Measurements from ENCODE around the gene GALNT10.

The GALNT10 gene

DNA sequence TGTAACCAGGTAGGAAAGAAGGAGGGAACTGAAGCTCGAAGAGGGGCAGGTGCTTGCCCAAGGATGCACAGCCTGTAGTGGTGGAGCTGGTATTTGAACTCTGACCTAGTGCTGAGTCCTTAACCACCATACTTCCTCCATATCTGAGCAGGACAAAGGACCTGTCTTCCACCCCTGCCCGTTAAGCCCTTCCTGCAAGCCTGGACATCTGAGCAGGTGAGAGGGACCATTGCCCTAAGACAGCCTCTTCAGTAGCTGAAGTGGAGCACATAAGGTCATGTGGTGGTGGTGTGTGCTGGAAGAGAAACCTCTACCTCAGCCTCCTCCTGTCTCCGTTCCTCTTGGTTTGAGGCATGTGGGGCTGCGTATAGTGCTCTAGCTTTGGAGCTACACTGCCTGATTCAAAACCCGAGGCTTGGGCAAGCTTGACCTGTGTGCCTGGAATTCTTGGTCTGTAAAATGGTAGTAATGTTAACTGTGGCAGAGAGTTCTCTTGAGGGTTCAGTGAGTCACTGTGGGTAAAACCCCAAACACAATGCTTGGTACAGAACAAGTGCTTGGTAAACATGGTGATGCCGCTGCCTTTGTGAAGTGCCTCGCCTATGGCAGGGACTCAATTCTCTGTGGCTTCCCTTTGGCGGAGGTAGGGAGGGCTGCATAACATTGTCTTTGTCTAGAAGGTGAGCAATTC lies 7.4 kb downstream of the GALNT10 start:
- H3K4me3 ChIP-seq (ENCODE audit: low read length) = peak overlapping the region; percentile 54
- no peak overlapping the region for H3K9ac ChIP-seq (ENCODE audit: low read depth, low read length)
- H3K9me3 ChIP-seq (replicated peaks; ENCODE audit: low read length) = no peaks in the 10 kb centered on the region
- peak overlapping the region; percentile 62 for H3K4me2 ChIP-seq (ENCODE audit: low read length)
- H3K4me1 ChIP-seq (ENCODE audit: control insufficient read depth, insufficient read depth, low read length) = peaks cover 52% of the 10 kb centered on the region
- H3K27me3 ChIP-seq (ENCODE audit: control insufficient read depth, insufficient read depth, low read length) = no peaks in the 10 kb centered on the region
- H3K36me3 ChIP-seq (ENCODE audit: insufficient read depth, low read length) = peaks cover 26% of the 10 kb centered on the region

DNA sequence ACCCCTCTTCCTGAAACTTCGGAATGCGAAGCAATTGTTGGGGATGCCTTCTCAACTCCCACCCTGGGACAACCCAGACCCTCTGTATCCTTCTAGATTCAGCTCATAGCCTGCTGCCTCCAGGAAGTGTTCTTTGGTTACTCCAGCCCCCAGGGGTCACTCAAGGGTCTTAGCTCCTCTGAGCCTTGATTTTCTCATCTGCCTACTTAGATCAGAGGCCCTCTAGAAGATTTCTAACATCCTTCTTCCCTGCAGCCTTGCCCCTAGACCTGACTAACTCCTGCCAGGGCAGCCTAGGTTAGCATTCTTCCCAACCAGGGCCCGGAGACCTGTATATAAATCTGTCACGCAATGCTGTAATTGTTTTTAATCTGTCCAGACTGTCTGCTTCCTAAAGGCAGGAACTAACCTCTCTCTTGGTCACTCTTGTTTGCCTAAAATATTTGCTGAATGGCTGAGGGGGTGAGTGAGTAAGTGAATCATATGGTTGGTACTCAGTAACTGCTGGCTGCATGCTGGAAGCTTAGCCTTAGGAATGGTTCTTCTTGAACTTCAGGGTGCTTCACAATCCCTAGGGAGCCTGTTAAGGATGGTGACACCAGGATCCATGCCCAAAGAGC lies 8.2 kb downstream of the GALNT10 start:
- Histone ChIP-seq H3K4me2 (ENCODE audit: low read length) (peak overlapping the region; percentile 62), H3K27me3 (ENCODE audit: control insufficient read depth, insufficient read depth, low read length) (no peaks in the 10 kb centered on the region), H3K9ac (ENCODE audit: low read depth, low read length) (peak overlapping the region; percentile 39), H3K9me3 (replicated peaks; ENCODE audit: low read length) (no peaks in the 10 kb centered on the region), H3K4me3 (ENCODE audit: low read length) (peak overlapping the region; percentile 45), H3K36me3 (ENCODE audit: insufficient read depth, low read length) (peaks cover 26% of the 10 kb centered on the region), H3K4me1 (ENCODE audit: control insufficient read depth, insufficient read depth, low read length) (peaks cover 44% of the 10 kb centered on the region)

DNA sequence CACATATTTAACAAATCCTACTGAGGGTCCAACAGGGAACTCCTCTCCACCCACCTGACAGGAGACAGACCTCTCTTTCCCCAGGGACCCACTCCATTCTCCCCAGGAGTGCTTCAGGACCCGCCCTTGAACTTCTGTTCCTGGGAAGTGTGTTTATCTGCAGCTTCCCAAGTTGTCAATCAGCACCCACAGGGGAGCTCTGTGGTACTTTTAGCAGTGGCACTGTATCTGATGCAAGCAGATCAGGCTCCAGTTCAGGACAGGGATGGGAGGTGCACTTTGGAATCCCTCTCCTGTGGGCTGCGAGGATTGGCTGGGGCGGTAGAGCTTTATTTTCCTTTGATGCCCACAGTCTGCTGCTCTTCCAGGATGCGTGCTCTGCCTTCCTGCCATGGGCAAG lies 8.7 kb downstream of the GALNT10 start:
- peak overlapping the region; percentile 55 for H3K4me2 ChIP-seq (ENCODE audit: low read length)
- no peaks in the 10 kb centered on the region for H3K27me3 ChIP-seq (ENCODE audit: control insufficient read depth, insufficient read depth, low read length)
- H3K9me3 ChIP-seq (replicated peaks; ENCODE audit: low read length) = no peaks in the 10 kb centered on the region
- peaks cover 26% of the 10 kb centered on the region for H3K36me3 ChIP-seq (ENCODE audit: insufficient read depth, low read length)
- H3K9ac ChIP-seq (ENCODE audit: low read depth, low read length) = no peak overlapping the region
- no peak overlapping the region for H3K4me3 ChIP-seq (ENCODE audit: low read length)
- peaks cover 39% of the 10 kb centered on the region for H3K4me1 ChIP-seq (ENCODE audit: control insufficient read depth, insufficient read depth, low read length)

DNA sequence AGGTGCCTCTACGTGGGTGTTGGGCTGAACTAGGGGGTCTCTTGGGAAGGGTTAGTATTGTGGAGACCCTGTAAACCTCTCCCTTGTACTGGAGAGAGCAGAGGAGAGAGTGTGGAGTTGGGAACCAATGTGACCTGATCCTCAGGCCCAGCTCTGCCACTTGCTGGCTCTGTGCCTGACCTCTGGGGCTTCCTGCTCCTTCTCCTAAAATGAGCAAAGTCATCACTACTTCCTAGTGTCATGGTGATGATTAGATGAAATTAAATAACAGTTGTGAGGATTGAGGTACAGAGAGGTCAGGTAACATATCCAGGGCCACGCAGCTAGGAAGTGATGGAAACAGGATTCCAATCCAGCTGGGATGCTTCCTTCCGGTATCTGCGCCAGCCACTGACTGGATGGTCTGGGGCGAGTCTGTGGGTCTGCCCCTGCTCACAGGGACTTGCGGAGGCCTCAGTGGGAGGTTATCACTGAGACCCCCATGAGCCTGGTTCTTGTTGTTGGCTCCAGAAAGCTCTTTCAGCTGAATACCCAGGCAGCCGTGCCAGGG lies 9.2 kb downstream of the GALNT10 start:
- Histone ChIP-seq H3K36me3 (ENCODE audit: insufficient read depth, low read length) (peaks cover 26% of the 10 kb centered on the region), H3K4me1 (ENCODE audit: control insufficient read depth, insufficient read depth, low read length) (peaks cover 34% of the 10 kb centered on the region), H3K9me3 (replicated peaks; ENCODE audit: low read length) (no peaks in the 10 kb centered on the region), H3K9ac (ENCODE audit: low read depth, low read length) (no peak overlapping the region), H3K4me3 (ENCODE audit: low read length) (no peak overlapping the region), H3K27me3 (ENCODE audit: control insufficient read depth, insufficient read depth, low read length) (no peaks in the 10 kb centered on the region), H3K4me2 (ENCODE audit: low read length) (peak overlapping the region; percentile 55)

DNA sequence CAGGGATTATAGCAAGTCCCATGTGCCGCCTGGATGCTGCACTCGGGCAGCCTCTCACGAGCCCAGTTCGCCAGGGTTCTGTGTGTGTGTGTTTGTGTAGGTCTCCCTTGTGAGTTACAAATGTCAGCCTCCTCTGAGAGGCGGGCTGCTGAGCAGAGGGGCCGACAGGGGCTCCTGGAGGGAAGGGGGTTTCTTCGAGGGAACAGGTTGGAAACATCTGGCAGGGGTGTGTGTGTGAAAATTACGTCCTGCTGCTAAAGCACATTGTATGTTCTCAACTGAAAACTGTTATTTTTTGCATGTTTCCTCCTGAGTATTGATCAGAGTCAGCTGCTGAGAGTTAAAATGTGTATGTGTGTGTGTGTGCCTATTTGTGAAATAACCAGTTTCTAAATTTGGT lies 9.7 kb downstream of the GALNT10 start:
- Histone ChIP-seq H3K27me3 (ENCODE audit: control insufficient read depth, insufficient read depth, low read length) (no peaks in the 10 kb centered on the region), H3K4me1 (ENCODE audit: control insufficient read depth, insufficient read depth, low read length) (peaks cover 33% of the 10 kb centered on the region), H3K4me3 (ENCODE audit: low read length) (no peak overlapping the region), H3K9me3 (replicated peaks; ENCODE audit: low read length) (no peaks in the 10 kb centered on the region), H3K36me3 (ENCODE audit: insufficient read depth, low read length) (peaks cover 22% of the 10 kb centered on the region), H3K4me2 (ENCODE audit: low read length) (no peak overlapping the region), H3K9ac (ENCODE audit: low read depth, low read length) (no peak overlapping the region)

DNA sequence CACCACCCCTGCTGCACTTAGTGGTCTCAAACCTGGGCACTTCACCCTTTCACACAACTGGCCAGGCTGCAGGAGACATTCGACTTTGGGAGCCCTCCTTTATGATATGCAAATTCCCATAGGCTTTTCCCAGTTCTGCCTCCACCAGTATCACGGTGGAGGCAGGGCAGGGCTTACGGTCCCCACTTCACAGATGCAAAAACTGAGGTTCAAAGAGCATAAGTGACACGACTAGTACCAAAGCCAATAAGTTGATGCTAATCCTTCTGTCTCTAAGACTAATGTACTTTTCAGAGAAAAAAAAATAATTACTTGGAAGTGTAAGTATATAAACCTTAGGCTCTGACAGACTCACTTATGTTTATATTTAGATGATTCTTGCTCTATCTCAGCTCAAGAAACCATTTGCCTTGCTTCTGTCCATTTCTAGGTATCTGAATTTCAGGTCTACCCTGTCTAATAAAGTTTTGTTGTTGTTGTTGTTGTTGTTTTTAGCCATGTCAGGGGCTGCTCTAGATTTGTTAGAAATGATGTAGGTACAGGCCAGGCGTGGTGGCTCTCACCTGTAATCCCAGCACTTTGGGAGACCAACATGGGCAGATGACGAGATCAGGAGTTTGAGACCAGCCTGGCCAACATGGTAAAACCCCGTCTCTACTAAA lies 10.7 kb downstream of the GALNT10 start:
- H3K27me3 ChIP-seq (ENCODE audit: control insufficient read depth, insufficient read depth, low read length) = no peaks in the 10 kb centered on the region
- H3K4me1 ChIP-seq (ENCODE audit: control insufficient read depth, insufficient read depth, low read length) = peaks cover 40% of the 10 kb centered on the region
- H3K9me3 ChIP-seq (replicated peaks; ENCODE audit: low read length) = no peaks in the 10 kb centered on the region
- no peak overlapping the region for H3K9ac ChIP-seq (ENCODE audit: low read depth, low read length)
- H3K36me3 ChIP-seq (ENCODE audit: insufficient read depth, low read length) = peaks cover 28% of the 10 kb centered on the region
- no peak overlapping the region for H3K4me2 ChIP-seq (ENCODE audit: low read length)
- no peak overlapping the region for H3K4me3 ChIP-seq (ENCODE audit: low read length)

DNA sequence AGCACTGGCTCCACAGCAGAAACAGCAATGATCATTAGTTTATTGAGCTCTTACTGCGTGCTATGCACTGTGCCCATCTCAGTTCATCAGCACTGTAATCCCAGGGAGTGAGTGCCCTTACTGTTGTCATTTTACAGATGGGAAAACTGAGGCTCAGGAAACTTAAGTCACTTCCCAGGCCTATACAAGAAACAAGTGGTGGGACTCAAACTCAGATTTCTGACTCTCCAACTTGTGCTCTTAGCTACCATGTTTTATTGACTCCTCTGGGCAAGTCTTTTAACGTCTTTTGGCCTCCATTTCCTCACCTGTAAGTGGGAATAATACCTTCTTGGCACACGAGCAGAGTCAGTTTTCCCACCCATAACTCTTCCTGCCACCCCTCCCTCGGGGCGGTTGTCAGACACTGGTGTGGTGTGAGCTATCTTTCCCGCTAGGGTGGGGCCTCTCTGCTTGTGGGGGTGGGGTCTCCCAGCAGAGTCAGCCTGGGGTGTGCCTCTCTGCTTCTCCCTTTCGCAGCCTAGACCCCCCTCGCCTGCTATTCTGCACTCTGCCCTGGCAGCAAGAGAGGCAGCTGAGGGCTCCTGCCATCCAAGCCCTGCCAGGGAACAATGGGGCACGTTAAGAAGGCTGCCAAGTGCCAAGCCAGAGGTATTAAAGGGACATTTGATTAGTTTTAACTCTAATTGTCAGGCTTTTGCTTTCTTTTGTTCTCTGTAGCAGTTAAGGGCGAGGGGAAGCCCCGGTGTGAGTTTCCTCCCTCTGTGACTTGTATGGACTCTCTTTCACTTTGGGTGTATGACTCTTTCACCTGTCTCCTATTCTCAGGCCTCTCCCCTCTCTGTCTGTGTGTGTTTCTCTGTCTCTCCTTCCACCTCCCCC lies 12.1 kb downstream of the GALNT10 start:
- H3K4me3 ChIP-seq (ENCODE audit: low read length) = no peak overlapping the region
- H3K4me2 ChIP-seq (ENCODE audit: low read length) = no peak overlapping the region
- H3K9ac ChIP-seq (ENCODE audit: low read depth, low read length) = no peak overlapping the region
- H3K4me1 ChIP-seq (ENCODE audit: control insufficient read depth, insufficient read depth, low read length) = peaks cover 31% of the 10 kb centered on the region
- no peaks in the 10 kb centered on the region for H3K9me3 ChIP-seq (replicated peaks; ENCODE audit: low read length)
- peaks cover 26% of the 10 kb centered on the region for H3K36me3 ChIP-seq (ENCODE audit: insufficient read depth, low read length)
- H3K27me3 ChIP-seq (ENCODE audit: control insufficient read depth, insufficient read depth, low read length) = no peaks in the 10 kb centered on the region

DNA sequence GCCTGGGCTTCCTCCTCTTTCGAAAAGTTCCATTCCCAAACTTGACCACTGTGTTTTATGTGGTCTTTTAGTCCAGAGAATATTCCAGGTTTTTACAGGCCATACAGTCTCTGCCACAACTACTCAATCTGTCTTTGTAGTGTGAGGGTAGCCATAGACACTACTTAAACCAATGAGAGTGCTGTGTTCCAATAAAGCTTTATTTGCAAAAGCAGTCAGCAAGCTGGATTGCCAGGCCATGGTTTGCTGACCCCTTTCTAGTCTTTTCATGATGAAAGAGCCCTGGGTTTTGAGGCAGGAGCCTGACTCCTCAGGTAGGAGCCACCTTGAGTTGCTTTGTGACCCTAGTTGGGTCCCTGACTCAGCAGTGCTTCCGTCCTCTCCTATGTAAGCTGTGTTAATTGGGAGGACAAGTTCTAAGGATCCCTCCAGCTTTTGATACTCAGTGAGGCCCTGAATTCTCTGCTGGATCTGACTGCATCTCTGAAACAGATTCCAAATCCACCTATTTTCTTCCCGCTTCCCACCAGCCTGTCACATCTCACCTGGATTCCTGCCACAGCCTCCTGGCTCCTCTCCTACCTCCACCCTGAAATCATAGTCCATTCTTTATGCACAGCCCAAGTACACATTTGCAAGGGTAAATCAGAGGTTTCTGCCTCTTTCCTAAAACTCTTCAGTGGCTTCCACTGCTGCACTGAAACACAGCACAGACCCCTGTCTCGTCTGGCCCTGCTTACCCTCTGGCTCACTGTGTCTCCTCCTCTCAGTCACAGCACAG lies 13.5 kb downstream of the GALNT10 start:
- H3K27me3 ChIP-seq (ENCODE audit: control insufficient read depth, insufficient read depth, low read length) = no peaks in the 10 kb centered on the region
- H3K4me1 ChIP-seq (ENCODE audit: control insufficient read depth, insufficient read depth, low read length) = peaks cover 17% of the 10 kb centered on the region
- H3K4me3 ChIP-seq (ENCODE audit: low read length) = no peak overlapping the region
- no peak overlapping the region for H3K9ac ChIP-seq (ENCODE audit: low read depth, low read length)
- H3K36me3 ChIP-seq (ENCODE audit: insufficient read depth, low read length) = peaks cover 21% of the 10 kb centered on the region
- no peaks in the 10 kb centered on the region for H3K9me3 ChIP-seq (replicated peaks; ENCODE audit: low read length)
- no peak overlapping the region for H3K4me2 ChIP-seq (ENCODE audit: low read length)

DNA sequence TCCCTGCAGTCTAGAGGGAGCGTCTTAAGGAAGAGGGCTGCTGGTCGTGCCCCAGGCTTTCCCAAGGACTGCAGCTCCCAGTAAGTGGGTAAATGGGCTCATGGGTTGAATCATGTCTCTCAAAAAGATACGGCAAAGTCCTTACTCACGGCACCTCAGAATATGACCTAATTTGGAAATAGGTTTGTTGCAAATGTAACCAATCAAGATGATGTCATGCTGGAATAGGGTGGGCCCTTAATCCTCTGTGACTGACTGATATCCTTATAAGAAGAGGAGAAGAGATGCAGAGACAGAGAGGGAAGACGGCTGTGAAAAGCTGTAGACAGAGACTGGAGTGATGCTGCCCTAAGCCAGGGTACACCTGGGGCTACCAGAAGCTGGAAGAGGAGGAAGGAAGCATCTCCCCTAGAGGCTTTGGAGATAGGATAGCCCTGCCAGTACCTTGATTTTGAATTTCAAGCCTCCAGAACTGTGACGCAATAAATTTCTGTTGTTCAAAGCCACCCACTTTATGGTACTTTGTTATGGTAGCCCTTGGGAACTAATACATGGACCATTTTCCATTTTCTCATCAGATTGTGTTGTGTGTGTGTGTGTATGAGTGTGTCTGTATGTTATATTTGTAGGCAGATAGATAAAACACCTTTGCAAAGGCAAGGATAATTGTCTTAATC lies 15.0 kb downstream of the GALNT10 start:
- Histone ChIP-seq H3K36me3 (ENCODE audit: insufficient read depth, low read length) (peaks cover 27% of the 10 kb centered on the region), H3K9ac (ENCODE audit: low read depth, low read length) (no peak overlapping the region), H3K4me3 (ENCODE audit: low read length) (no peak overlapping the region), H3K4me1 (ENCODE audit: control insufficient read depth, insufficient read depth, low read length) (peaks cover 7% of the 10 kb centered on the region), H3K9me3 (replicated peaks; ENCODE audit: low read length) (no peaks in the 10 kb centered on the region), H3K27me3 (ENCODE audit: control insufficient read depth, insufficient read depth, low read length) (no peaks in the 10 kb centered on the region), H3K4me2 (ENCODE audit: low read length) (no peak overlapping the region)

DNA sequence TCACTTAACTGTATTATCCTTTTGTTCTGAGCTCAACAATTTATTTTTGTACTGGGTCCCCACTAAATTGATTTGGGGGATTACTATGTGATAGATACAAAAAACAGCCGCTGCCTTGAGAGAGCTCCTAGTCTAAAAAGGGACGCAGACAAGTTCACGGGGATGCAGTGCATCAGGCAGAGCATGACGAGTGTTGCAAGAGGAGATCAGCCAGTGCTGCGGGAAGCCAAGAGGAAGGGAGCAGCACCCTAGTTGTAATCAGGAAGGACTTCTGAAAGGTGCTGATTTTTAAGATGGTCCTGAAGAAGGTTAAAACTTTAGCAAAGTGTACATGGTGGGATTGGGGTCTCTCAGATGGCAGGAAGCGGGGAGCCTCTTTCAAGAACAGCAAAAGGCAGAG lies 15.8 kb downstream of the GALNT10 start:
- Histone ChIP-seq H3K9ac (ENCODE audit: low read depth, low read length) (no peak overlapping the region), H3K36me3 (ENCODE audit: insufficient read depth, low read length) (peaks cover 27% of the 10 kb centered on the region)

More for the DNA sequence above, 15.8 kb downstream of the GALNT10 start:
- Histone ChIP-seq H3K9me3 (replicated peaks; ENCODE audit: low read length) (no peaks in the 10 kb centered on the region), H3K4me3 (ENCODE audit: low read length) (no peak overlapping the region), H3K4me1 (ENCODE audit: control insufficient read depth, insufficient read depth, low read length) (peaks cover 9% of the 10 kb centered on the region), H3K27me3 (ENCODE audit: control insufficient read depth, insufficient read depth, low read length) (no peaks in the 10 kb centered on the region), H3K4me2 (ENCODE audit: low read length) (no peak overlapping the region)

Measured in skeletal muscle satellite cell (primary cell).